ENCODE results near the gene IL4R. TPM values are rescaled to one million over a fixed set of nuclear protein-coding genes. Genes with fewer than 3 reads are reported as not detected.

Gene IL4R
- total and polyA plus RNA-seq, 2 of the 13 experiments (the other 11 are each of a cell fraction or from before 2014, with no cell fraction given): 15.9 to 49.6 TPM

GRCh38 chr16:27327586-27327915 is 13.8 kb downstream of the IL4R start (continued):
- peak in 1 of 2 experiments; percentile 5; a peak in 1 of 4 replicates for TF ChIP-seq NR2F1 (CRISPR knock-in tag; IDR thresholded peaks at IDR 0.05)
- TF ChIP-seq BRCA1 (CRISPR knock-in tag; IDR thresholded peaks at IDR 0.05): no peak
- no peak for TF ChIP-seq ZNF44 (CRISPR knock-in tag; IDR thresholded peaks at IDR 0.05)
- no peak for TF ChIP-seq TCF7L2 (IDR thresholded peaks at IDR 0.05; ENCODE audit: low read depth, low read length)
- TF ChIP-seq ZNF629 (CRISPR knock-in tag; conservative IDR thresholded peaks at IDR 0.05): peak; percentile 99
- no peak for TF ChIP-seq DPF2 (CRISPR knock-in tag; IDR thresholded peaks at IDR 0.05; ENCODE audit: borderline replicate concordance, low read depth)
- no peak for TF ChIP-seq ZGPAT (CRISPR knock-in tag; IDR thresholded peaks at IDR 0.05)
- TF ChIP-seq DNMT1 (CRISPR knock-in tag; IDR thresholded peaks at IDR 0.05): 0 out of 2 replicates have a peak, but pooled peaks have one; percentile 23
- no peak for TF ChIP-seq ZNF18 (CRISPR knock-in tag; IDR thresholded peaks at IDR 0.05; ENCODE audit: insufficient replicate concordance)
- TF ChIP-seq AGO1 (IDR thresholded peaks at IDR 0.05; ENCODE audit: low read depth, low read length, poor library complexity, severe bottlenecking): no peak
- TF ChIP-seq NCOA2 (CRISPR knock-in tag; IDR thresholded peaks at IDR 0.05): 0 out of 2 replicates have a peak, but pooled peaks have one; percentile 12
- TF ChIP-seq AKNA (CRISPR knock-in tag; IDR thresholded peaks at IDR 0.05; ENCODE audit: borderline replicate concordance): no peak
- TF ChIP-seq ZNF784 (CRISPR knock-in tag; IDR thresholded peaks at IDR 0.05; ENCODE audit: borderline replicate concordance): peak; percentile 75; the same call in 1 of the 2 replicates
- no peak for TF ChIP-seq ZBED4 (CRISPR knock-in tag; IDR thresholded peaks at IDR 0.05; ENCODE audit: borderline replicate concordance)
- 0 out of 2 replicates have a peak, but pooled peaks have one; percentile 24 for TF ChIP-seq ZNF24 (IDR thresholded peaks at IDR 0.05)
- peak; percentile 41; the same call in 1 of the 2 replicates for TF ChIP-seq SPEN (CRISPR knock-in tag; IDR thresholded peaks at IDR 0.05; ENCODE audit: low read depth)
- TF ChIP-seq EZH2 (conservative IDR thresholded peaks at IDR 0.05; ENCODE audit: low read depth, low read length): no peak

All from HepG2 (cell line).